GM13977 (cell line): Measurements from ENCODE around the gene METTL23.
A peak's percentile ranks its signal among the peaks of the same experiment; 100 is the strongest.
"Not testable (repeated sequence)": the region's sequence is repeated elsewhere in the genome, so short reads cannot be mapped to it uniquely, and the experiment has no call there.

Source experiments
- DNase-seq: peaks from one replicate; pipeline ENCODE4 v3.0.0; 2012; ENCODE audit warnings: low spot score
- CTCF ChIP-seq: IDR thresholded peaks from 2 replicates; pipeline ENCODE4 v1.5.1; 2012; ENCODE audit warnings: mild to moderate bottlenecking, control low read depth; ENCODE audit not compliant: insufficient read depth; ENCODE audit errors: extremely low read depth, missing control alignments
- in situ Hi-C: fragments of 300-500 bp; cut with MboI; formaldehyde crosslinking; loops from one replicate; pipeline ENCODE4 v1.12.0; 2022; ENCODE audit warnings: low sequenced_read_pairs, low pct_unique_long_range_greater_than_20kb, mixed read lengths, inconsistent platforms; ENCODE audit not compliant: unreplicated experiment

Gene METTL23

GRCh38 chr17:76737082-76737675, 10.5 kb downstream of the METTL23 start, which contains the start of gene SRSF2:
TSS of gene SRSF2 (minus strand) at chr17:76737331. CDS start at chr17:76737160, 171 bp downstream.
- in situ Hi-C loops, result no loop called here
- DNase-seq, result peak; percentile 99
- no peak for TF ChIP-seq CTCF

GRCh38 chr17:76737676-76738467, 11.2 kb downstream of the METTL23 start, which contains the start of gene MFSD11:
TSS of gene MFSD11 (plus strand) at chr17:76738119. CDS start at chr17:76738353, 234 bp downstream.
- no peak for TF ChIP-seq CTCF
- DNase-seq, result peak; percentile 96
- in situ Hi-C loops, result no loop called here

GRCh38 chr17:76738468-76738850, 11.8 kb downstream of the METTL23 start:
- no peak for DNase-seq
- in situ Hi-C loops, result no loop called here

GRCh38 chr17:76739568-76740115, 13.0 kb downstream of the METTL23 start:
- DNase-seq, in situ Hi-C loops: not testable (repeated sequence)

More at GRCh38 chr17:76738468-76738850, 11.8 kb downstream of the METTL23 start:
- TF ChIP-seq CTCF, result no peak

GRCh38 chr17:76740329-76741118, 13.9 kb downstream of the METTL23 start:
- no peak for TF ChIP-seq CTCF
- in situ Hi-C loops, result no loop called here
- no peak for DNase-seq

- TF ChIP-seq CTCF, result no peak
- in situ Hi-C loops, result no loop called here
Measured at GRCh38 chr17:76742958-76743357, 16.3 kb downstream of the METTL23 start.

More at GRCh38 chr17:76742958-76743357, 16.3 kb downstream of the METTL23 start:
- no peak for DNase-seq
